Liver (tissue), 3 donors: ENCODE measurements around the gene SMPDL3B.

ENCODE experiments used
- TAF1 ChIP-seq: conservative IDR thresholded peaks from 2 replicates; pipeline ENCODE4 v1.6.1; 2016; ENCODE audit warnings: antibody characterized with exemption, mild to moderate bottlenecking
- TF ChIP-seq, protein P1 (sequence below): IDR thresholded peaks from 2 replicates; pipeline ENCODE4 v1.6.1; 2016; ENCODE audit warnings: antibody characterized with exemption, mild to moderate bottlenecking
- TF ChIP-seq, protein P2 (sequence below): fragments of 150-350 bp; IDR thresholded peaks from 2 replicates; pipeline ENCODE4 v1.5.1; 2017; ENCODE audit warnings: improper control_type of control experiment, low read depth, low read length; ENCODE audit not compliant: missing input control
- donor health status: healthy.
- donor health status: healthy.

DNA sequence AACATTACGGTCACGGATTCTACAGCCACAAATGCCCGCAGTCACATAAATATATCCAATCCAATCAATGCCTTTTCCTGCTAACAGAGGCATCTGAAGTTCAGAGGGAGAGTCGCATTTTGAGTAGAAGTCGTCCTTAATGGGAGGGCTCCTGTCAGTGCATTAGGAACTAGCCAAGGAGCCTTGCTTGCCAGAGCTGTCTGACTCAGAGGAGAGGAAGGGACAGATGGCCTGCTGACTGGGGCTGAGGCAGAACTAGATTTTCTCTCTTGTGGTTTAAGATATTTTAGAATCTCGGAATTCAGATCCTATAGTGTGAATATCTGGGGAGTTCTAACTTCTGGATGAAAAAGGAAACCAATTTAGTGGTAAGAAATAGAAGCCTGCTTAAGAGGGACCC, 35.6 kb downstream of the SMPDL3B start:
- TF ChIP-seq, protein P1, sequence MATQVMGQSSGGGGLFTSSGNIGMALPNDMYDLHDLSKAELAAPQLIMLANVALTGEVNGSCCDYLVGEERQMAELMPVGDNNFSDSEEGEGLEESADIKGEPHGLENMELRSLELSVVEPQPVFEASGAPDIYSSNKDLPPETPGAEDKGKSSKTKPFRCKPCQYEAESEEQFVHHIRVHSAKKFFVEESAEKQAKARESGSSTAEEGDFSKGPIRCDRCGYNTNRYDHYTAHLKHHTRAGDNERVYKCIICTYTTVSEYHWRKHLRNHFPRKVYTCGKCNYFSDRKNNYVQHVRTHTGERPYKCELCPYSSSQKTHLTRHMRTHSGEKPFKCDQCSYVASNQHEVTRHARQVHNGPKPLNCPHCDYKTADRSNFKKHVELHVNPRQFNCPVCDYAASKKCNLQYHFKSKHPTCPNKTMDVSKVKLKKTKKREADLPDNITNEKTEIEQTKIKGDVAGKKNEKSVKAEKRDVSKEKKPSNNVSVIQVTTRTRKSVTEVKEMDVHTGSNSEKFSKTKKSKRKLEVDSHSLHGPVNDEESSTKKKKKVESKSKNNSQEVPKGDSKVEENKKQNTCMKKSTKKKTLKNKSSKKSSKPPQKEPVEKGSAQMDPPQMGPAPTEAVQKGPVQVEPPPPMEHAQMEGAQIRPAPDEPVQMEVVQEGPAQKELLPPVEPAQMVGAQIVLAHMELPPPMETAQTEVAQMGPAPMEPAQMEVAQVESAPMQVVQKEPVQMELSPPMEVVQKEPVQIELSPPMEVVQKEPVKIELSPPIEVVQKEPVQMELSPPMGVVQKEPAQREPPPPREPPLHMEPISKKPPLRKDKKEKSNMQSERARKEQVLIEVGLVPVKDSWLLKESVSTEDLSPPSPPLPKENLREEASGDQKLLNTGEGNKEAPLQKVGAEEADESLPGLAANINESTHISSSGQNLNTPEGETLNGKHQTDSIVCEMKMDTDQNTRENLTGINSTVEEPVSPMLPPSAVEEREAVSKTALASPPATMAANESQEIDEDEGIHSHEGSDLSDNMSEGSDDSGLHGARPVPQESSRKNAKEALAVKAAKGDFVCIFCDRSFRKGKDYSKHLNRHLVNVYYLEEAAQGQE, result no peak
- no peak for TF ChIP-seq TAF1
- TF ChIP-seq, protein P2, sequence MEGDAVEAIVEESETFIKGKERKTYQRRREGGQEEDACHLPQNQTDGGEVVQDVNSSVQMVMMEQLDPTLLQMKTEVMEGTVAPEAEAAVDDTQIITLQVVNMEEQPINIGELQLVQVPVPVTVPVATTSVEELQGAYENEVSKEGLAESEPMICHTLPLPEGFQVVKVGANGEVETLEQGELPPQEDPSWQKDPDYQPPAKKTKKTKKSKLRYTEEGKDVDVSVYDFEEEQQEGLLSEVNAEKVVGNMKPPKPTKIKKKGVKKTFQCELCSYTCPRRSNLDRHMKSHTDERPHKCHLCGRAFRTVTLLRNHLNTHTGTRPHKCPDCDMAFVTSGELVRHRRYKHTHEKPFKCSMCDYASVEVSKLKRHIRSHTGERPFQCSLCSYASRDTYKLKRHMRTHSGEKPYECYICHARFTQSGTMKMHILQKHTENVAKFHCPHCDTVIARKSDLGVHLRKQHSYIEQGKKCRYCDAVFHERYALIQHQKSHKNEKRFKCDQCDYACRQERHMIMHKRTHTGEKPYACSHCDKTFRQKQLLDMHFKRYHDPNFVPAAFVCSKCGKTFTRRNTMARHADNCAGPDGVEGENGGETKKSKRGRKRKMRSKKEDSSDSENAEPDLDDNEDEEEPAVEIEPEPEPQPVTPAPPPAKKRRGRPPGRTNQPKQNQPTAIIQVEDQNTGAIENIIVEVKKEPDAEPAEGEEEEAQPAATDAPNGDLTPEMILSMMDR, result no peak
